HS-5 (cell line): ENCODE measurements around the gene APOO.
A peak's percentile ranks its signal among the peaks of the same experiment; 100 is the strongest.

ENCODE experiments used
- DNase-seq: peaks from one replicate; pipeline ENCODE4 v3.0.0-alpha.2; 2012; ENCODE audit warnings: low read depth

Gene APOO

GRCh38 chrX:23784470-23785331 lies 123.0 kb downstream of the APOO start:
- peak; percentile 56 for DNase-seq

- no peak for DNase-seq
Observed at GRCh38 chrX:23783589-23784469, 123.9 kb downstream of the APOO start.
